ENCODE measurements around the gene MAGEA2B.
"Not testable (repeated sequence)": the region's sequence is repeated elsewhere in the genome, so short reads cannot be mapped to it uniquely, and the experiment has no call there.

The MAGEA2B gene

DNA sequence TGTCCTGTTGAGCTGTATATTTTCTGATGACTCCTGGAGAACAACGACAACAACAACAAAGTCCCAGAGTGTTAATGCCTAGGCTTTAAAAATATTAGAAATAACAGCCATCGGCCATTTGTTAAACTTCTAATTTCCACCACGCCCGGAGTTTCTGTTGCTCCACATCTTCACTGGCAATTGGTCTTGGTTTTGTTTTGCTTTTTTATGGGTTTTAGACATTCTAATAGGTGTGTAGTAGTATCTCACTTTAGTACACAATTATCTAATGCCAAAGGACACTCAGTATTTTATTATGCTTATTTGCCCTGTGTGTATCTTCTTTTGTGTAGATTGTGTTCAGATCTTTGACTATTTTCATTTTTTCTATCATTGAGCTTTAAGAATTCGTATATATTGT lies 24.1 kb downstream of the MAGEA2B start:
- TF ChIP-seq, protein P1, sequence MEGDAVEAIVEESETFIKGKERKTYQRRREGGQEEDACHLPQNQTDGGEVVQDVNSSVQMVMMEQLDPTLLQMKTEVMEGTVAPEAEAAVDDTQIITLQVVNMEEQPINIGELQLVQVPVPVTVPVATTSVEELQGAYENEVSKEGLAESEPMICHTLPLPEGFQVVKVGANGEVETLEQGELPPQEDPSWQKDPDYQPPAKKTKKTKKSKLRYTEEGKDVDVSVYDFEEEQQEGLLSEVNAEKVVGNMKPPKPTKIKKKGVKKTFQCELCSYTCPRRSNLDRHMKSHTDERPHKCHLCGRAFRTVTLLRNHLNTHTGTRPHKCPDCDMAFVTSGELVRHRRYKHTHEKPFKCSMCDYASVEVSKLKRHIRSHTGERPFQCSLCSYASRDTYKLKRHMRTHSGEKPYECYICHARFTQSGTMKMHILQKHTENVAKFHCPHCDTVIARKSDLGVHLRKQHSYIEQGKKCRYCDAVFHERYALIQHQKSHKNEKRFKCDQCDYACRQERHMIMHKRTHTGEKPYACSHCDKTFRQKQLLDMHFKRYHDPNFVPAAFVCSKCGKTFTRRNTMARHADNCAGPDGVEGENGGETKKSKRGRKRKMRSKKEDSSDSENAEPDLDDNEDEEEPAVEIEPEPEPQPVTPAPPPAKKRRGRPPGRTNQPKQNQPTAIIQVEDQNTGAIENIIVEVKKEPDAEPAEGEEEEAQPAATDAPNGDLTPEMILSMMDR (IDR thresholded peaks at IDR 0.05): no peak
- Histone ChIP-seq H3K4me3 (ENCODE audit: low read depth in 1 of 2, low read length in 1 of 2) (no peak overlapping the region), H3K36me3 (no peaks in the 10 kb centered on the region), H3K9me3 (no peaks in the 10 kb centered on the region), H3K27me3 (no peaks in the 10 kb centered on the region), H3K27ac (no peak overlapping the region), H3K4me1 (ENCODE audit: control insufficient read depth in 1 of 2, insufficient read depth in 1 of 2, low read depth in 1 of 2, low read length in 1 of 2) (no peaks in the 10 kb centered on the region)

DNA sequence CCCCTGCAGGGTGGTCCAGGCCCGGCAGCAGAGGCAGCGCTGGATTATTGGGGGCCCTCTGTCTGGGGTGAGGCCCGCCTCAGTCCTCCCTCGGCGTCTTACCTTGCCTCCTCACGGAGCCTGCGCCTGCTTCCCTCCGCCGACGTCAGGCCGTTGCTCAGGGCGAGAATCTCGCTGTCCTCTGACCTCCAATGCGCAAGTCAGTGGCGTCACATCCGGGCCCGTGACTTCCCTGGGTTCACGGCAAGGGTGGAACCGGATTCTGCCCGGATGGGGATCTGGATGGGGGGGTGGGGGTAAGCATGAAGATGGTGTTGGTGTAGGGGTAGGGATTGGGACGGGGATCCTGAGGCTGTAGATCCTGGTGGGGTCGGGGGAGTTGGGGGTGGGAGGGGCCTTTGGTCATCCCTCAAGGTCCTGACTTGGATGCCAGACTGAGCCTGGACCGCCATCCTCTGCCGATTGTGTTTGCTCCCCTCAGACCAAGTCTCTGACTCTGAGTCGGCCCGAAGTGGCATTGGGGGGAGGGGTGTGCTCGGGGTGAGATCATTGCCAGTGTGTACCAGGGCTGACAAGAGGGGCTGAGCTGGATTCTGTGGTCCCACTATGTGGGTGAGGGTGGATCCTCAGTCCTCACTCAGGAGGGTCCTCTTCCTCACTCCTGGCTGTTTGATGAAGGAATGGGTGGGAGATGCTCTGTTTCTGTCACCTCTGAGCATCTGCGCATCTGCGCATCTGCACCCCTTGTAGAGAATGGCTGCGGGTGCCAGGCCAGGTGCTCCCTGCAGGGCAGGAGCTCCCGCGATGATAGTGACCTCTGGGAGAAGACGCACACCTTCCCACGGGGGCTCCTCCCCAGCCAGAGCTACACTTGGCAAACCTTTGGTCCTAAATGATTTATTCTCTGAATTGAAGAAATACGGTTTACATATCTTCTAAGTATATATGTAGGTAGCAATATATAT lies 39.5 kb downstream of the MAGEA2B start, which contains the start of gene MAGEA2:
TSS of gene MAGEA2 (minus strand) at position 157 of the 965 bp plus-strand sequence. CDS start 2,479 bp downstream, outside the sequence.
- H3K4me3 ChIP-seq (ENCODE audit: low read depth in 1 of 2, low read length in 1 of 2); H3K27ac ChIP-seq; H3K36me3 ChIP-seq; H3K4me1 ChIP-seq (ENCODE audit: control insufficient read depth in 1 of 2, insufficient read depth in 1 of 2, low read depth in 1 of 2, low read length in 1 of 2); H3K27me3 ChIP-seq; H3K9me3 ChIP-seq: not testable (repeated sequence)

DNA sequence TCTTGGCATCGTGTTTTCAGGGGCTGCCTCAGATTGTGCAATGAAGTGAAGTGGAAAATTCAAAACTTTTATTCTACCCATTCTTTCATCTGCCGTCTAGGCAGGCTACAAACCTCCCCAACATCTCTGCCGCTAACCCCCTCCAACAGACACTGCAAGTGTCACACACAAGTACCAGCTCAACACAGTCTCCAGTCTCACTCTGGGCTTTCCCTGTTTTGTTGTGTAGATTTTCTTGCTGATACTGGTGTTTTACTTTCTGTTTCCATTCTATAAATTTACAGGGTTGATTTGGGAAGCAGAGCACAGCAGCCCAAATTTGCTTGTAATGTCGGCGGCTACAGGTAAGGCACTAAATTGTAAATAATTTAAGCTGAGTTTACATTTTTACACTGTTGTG lies 40.4 kb downstream of the MAGEA2B start:
- not testable (repeated sequence) for H3K36me3 ChIP-seq; H3K4me3 ChIP-seq (ENCODE audit: low read depth in 1 of 2, low read length in 1 of 2); H3K4me1 ChIP-seq (ENCODE audit: control insufficient read depth in 1 of 2, insufficient read depth in 1 of 2, low read depth in 1 of 2, low read length in 1 of 2); H3K9me3 ChIP-seq; H3K27me3 ChIP-seq; H3K27ac ChIP-seq

DNA sequence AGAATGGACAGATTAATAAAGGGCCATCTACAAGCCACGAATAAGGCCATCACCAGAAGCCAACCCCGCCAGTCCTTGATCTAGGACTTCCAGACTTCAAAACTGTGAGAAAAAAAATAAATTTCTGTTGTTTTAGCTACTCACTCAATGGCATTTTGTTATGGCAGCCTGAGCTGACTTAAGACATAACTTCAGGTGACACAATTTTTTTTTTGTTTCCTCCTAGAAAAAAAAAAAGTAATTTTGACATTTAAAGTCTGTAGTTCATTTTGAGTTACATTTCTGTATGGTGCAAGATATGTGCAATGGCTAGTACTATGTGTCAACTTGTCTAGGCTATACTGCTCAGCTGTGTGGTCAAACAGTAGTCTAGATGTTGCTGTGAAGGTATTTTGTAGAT lies 44.5 kb downstream of the MAGEA2B start, which contains the start of gene CSAG3:
TSS of gene CSAG3 (plus strand) at position 301 of the 400 bp plus-strand sequence.
- not testable (repeated sequence) for H3K9me3 ChIP-seq; H3K4me3 ChIP-seq (ENCODE audit: low read depth in 1 of 2, low read length in 1 of 2); H3K27ac ChIP-seq; H3K36me3 ChIP-seq; H3K27me3 ChIP-seq; H3K4me1 ChIP-seq (ENCODE audit: control insufficient read depth in 1 of 2, insufficient read depth in 1 of 2, low read depth in 1 of 2, low read length in 1 of 2)

DNA sequence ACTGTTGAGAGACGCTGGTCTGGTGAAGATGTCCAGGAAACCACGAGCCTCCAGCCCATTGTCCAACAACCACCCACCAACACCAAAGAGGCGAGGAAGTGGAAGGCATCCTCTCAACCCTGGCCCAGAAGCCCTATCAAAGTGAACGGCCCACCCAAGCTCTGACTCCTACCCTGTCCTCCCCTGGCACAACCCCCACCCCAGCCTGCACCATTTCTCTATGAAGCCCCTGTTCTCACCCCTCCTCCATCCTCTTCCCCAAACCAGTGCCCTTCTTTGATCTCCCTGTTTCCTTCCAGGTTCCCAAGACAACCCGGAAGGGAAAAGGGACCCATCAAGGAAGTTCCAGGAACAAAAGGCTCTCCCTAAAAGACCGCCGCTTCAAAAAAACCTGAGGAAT lies 45.1 kb downstream of the MAGEA2B start:
- not testable (repeated sequence) for H3K9me3 ChIP-seq; H3K4me1 ChIP-seq (ENCODE audit: control insufficient read depth in 1 of 2, insufficient read depth in 1 of 2, low read depth in 1 of 2, low read length in 1 of 2); H3K36me3 ChIP-seq; H3K27me3 ChIP-seq; H3K4me3 ChIP-seq (ENCODE audit: low read depth in 1 of 2, low read length in 1 of 2); H3K27ac ChIP-seq

DNA sequence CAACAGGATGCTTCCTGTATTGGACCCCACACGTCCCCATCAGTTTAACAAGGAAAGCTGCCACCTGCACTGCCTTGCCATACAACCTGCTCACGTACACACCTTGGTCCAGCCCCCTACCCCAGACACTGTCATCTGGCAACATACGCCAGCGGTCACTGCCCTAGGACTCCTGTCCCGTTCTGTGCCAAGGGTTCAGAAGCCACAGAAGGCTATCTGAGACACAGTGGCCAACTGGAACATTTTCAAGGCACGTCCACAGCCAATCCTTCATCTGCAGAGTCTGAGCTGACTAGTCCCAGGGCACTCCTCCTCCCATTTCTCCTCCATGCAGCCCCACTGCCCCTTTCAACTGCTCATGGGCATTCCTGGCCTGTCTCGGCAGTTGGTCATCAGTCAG lies 47.2 kb downstream of the MAGEA2B start:
- not testable (repeated sequence) for H3K27me3 ChIP-seq; H3K4me3 ChIP-seq (ENCODE audit: low read depth in 1 of 2, low read length in 1 of 2); H3K36me3 ChIP-seq; H3K9me3 ChIP-seq; H3K27ac ChIP-seq; H3K4me1 ChIP-seq (ENCODE audit: control insufficient read depth in 1 of 2, insufficient read depth in 1 of 2, low read depth in 1 of 2, low read length in 1 of 2)

DNA sequence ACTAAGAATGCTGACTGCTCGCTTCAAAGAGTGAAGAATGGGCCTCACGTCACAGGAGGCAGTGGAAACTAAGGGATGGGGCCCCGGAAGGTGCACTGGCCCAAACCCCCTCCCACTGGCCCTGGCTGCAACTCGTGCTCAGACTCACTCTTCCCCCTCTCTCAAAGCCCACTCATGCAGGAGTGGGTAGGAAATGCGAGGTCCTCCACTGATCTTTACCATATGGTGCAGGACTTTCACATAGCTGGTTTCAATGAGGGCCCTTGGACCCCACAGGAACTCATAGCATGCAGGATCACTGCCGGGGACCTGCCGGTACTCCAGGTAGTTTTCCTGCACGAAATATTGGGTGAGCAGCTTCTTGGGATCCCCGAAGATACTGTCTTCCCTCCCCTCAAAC lies 52.1 kb downstream of the MAGEA2B start:
- H3K27me3 ChIP-seq; H3K27ac ChIP-seq; H3K4me1 ChIP-seq (ENCODE audit: control insufficient read depth in 1 of 2, insufficient read depth in 1 of 2, low read depth in 1 of 2, low read length in 1 of 2); H3K36me3 ChIP-seq; H3K4me3 ChIP-seq (ENCODE audit: low read depth in 1 of 2, low read length in 1 of 2); H3K9me3 ChIP-seq: not testable (repeated sequence)

All from neutrophil (primary cell).